Epithelial cell of prostate (primary cell): ENCODE results near the gene LATS2.
A peak's percentile ranks its signal among the peaks of the same experiment; 100 is the strongest.

Experiments
- DNase-seq: peaks from one replicate; pipeline ENCODE4 v3.0.0-alpha.2; 2011; ENCODE audit warnings: low read depth, low spot score
- H3K27ac ChIP-seq: fragments of 450-650 bp; 2 replicates; pipeline ENCODE4 v1.5.1; 2017; ENCODE audit warnings: mild to moderate bottlenecking

The LATS2 gene

DNA sequence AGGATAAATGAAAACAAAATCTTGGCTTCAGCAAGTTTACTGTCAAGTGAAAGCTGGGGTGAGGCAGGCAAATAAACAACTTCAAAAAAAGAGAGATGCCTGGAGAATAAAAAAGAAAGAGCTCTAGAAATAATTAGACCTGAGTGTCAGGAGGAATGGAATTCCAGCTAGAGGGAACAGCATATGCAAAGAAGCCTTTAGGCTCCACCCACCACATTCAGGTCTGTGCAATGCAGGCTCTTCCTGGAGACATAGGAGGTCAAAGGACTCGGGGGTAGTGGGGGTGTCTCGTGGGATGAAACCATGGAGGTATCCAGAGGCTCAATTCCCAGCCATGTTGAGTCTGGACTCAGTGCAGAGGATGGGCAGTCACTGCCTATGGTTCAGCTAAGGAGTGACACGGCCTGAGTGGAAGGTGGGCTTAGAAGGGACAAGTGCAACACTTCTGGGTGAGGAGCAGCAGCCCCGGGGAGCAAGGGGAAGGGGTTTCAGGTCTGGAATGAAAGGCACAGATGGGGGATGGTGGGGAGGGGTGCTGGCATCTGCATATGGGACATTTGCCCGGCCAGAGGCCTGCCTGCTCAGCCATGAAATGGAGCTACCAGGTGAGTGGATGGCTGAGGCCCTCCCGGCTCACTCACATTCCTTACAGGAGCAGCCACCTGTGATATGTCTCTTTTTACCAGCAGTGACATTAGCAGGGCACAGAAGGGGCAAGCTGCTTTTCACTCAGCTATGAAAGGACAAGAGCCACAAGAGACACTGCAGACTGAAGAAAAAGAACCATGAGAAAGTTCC, 12.3 kb downstream of the LATS2 start:
- no peak overlapping the region for H3K27ac ChIP-seq
- no peak for DNase-seq

DNA sequence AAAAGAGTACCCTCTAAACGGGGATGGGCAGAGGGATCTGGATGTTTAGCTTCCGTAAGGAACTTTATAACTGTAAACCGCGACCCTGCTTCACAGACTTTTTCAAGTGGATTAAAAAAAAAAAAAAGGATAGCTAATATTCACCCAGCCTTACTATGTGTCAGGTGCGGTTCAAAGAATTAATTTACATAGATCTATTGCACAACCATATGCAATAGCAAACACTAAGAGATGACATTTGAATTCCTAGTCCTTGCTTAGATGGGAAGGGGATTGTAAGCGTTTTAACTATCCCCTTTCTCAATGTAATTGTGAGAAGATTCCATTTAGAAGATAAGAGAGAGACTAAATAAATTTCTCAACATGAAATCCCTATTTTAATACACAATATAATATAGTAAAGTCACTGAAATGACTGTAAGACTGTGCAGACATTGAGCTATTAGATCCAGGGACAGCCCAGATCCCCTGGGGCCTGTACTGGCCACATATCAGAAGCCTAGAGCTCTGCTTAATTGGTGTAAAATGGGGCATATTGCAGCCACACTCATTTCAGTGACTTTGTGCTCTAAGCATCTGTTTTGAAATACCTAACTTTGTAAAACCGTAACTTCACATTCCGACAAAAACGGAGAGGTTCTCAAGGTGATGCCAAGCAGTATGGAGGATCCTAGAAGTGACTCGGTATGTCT, 13.6 kb downstream of the LATS2 start:
- no peak for DNase-seq
- no peak overlapping the region for H3K27ac ChIP-seq

DNA sequence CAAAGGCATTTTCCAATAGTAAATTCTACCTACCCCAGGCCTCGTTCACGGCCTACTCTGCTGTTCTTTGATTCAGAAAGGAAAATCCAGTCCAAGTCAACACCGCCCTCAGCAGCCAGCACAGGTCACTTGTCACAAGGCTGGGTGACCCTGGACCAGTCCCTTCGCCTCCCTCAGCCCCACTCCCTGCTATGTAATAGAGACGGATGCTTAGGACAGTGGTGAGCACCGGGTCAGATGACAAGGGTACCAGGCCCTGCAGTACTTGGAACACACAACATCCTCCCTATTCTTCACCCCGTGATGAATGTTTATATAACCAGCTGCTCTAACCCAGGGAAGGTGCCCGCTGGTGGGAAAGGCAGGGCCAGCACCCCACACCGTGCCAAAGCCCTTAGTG, 14.3 kb downstream of the LATS2 start:
- no peak overlapping the region for H3K27ac ChIP-seq
- no peak for DNase-seq

DNA sequence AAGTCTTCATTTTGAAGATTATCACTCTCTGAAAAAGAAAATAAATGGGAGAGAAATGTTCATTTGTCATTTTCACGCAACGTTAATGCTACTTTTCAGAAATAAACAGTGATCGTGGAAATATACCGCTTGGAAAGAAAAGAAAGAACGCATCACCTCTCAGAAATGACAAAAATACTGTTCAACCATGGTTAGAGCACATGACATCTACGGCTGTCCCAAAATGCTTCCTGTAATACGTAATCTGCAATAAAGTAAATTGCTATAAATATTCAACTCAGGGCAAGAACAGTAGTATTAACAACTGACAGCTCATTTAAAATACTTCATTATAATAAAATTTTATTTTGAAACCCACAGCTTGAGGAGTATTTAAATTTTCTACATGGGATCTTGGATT, 15.2 kb downstream of the LATS2 start:
- no peak overlapping the region for H3K27ac ChIP-seq
- no peak for DNase-seq

DNA sequence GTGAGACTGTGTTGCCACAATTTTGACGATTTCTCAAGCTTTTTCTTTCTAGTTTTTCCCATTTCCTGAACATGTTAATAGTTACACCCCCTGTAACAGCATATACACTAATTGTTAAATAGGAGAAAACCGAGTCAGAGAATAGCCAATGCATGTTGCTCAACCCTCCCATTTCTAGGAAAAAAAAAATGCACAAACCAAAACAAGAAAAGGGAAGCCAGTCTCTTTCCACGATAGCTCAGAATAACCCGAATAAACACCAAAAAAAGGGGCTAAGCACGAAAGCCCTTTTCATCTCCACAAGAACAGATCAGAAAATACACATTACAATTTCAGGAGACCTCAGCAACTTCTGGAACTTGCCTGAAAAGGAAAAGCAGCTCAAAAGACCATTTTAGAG, 16.3 kb downstream of the LATS2 start:
- DNase-seq: no peak
- H3K27ac ChIP-seq: no peak overlapping the region

DNA sequence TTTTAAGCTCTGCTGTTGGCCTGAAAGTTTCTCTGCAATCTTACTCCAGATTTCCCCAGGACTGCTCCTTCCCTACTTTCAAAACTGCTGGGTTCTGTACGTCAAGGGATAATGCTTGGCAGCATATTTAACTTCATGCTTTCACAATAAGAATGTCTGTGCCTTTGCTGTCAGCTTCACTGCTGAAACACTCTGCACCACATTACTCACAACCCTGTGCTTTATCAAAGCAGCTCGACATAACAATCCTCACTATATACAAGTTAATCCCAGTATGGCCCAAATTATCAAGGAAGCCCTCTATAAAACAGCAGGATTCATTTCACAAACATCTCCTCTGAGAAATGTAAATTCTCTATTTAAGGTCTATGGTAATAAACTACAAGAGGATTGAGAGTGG, 17.5 kb downstream of the LATS2 start:
- DNase-seq: no peak
- H3K27ac ChIP-seq: no peak overlapping the region

DNA sequence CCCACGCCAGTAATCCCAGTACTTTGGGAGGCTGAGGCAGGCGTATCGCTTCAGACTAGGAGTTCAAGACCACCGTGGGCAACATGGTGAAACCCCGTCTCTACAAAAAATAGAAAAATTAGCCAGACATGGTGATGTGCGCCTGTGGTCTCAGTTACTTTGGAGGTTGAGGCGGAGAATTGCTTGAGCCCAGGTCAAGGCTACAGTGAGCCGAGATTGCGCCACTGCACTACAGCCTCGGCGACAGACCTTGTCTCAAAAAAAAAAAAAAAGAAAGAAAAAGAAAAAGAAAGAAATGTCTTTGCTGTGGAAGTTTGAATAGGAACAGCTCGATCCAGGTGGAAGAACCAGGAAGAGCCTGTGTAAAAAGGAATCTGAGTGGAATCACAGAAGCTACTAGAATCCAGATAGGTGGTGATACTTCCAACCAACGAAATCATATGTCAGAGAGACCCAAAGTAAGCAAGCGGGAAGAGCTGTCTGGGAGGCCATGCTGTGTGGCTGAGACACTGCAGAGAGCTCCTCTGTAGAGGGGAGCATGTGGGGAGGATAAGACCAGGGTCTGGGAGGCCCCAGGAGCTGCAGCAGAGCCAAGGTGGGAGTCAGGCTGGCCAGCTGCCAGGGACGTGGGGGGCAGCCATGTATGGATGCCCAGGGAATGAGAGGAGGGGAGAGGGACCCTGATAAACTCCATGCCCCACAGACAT, 21.1 kb downstream of the LATS2 start:
- H3K27ac ChIP-seq: no peak overlapping the region
- DNase-seq: no peak

DNA sequence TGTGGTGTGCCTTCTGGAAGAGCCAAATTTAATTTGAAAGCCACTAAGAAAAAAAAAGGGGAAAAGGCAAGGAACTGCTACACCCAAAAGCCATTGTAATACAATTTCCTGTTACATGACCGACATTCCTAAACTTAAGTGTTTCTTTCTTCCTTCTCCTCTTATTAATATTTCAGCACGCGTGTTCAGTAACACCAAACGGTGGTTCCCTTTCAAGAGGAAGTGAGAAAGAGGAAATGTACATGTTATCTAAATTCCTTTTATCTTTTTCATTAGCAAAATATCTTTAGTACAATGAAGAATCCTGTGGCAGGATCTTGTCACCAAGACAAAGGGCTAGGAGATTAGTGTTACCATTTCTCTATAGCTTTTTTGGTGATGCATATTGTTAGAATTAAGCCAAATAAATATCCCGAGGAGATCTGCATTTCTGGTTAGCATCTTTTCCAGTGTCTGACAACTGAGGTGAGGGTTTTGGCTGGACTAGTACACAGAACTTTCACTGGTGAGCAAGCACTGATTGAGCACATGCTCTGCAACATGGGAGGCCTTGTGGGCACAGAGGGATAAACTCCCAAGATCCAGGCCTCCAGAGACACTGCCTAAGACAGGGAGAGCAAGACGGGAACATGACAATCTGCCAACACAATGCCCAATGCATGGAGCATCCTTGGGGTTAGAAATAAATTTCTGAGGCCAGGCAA, 22.1 kb downstream of the LATS2 start:
- no peak overlapping the region for H3K27ac ChIP-seq
- DNase-seq: no peak

DNA sequence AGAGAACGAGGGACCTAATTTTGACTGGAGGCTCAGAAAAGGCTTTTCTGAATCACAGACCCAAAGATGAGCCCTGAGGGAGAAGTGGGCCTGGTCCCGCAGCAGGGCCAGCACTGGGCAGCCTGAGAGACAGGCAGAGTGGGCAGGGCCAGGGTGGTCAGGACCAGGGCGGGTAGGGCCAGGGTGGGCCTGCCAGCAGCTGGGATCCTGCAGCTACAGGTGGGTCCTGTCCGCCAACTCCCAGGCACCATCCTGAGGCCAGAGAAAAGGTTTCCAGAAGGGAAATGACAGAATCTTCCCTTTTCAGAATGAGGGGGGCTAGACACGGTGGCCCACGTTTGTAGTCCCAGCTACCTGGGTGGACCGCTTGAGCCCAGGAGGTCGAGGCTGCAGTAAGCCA, 23.7 kb downstream of the LATS2 start:
- no peak for DNase-seq
- H3K27ac ChIP-seq: no peak overlapping the region

DNA sequence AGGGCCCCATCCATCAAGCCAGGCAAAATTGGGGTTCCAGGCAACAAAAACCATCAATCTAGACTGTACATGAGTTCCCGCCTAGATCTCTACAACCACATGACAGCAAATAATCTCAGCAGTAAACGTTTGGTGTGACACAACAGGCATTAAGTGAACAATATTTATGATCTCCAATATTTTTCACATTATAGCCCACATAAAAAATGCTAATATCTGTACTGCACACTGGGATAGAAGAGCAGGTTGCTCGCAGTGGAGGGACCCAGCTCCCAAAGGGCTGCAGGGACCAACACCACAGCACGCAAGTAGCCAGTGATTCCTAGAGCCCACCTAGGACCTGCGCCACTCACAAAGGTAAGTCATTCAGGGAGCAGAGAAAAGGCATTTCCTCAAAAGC, 25.9 kb downstream of the LATS2 start:
- H3K27ac ChIP-seq: peak overlapping the region; percentile 61
- DNase-seq: no peak

DNA sequence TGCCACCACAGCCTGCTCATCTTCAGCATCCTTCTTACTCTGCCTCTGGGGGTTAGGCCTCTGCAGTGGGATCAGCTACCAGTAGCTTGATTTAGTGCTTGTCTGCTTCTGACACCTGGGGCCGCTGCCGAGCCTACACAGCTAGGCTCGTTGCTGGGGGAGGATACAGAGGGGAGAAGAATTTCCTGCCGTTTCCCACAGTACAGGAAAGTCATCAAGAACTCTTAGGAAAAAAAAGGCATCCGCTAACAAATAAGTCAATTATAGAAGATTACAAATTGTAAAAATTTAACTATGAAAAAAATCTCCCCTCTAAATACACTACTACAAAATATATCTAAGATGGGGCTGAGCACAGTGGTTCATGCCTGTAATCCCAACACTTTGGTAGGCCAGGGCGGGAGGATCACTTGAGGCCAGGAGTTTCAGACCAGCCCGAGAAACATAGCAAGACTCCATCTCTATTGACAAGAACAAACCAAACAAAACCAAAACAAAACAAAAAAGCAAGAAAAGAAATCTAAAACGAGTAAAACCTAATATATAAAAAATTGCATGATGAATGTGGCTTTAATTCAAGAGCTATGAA, 26.7 kb downstream of the LATS2 start:
- H3K27ac ChIP-seq: peak overlapping the region; percentile 61
- DNase-seq: no peak

DNA sequence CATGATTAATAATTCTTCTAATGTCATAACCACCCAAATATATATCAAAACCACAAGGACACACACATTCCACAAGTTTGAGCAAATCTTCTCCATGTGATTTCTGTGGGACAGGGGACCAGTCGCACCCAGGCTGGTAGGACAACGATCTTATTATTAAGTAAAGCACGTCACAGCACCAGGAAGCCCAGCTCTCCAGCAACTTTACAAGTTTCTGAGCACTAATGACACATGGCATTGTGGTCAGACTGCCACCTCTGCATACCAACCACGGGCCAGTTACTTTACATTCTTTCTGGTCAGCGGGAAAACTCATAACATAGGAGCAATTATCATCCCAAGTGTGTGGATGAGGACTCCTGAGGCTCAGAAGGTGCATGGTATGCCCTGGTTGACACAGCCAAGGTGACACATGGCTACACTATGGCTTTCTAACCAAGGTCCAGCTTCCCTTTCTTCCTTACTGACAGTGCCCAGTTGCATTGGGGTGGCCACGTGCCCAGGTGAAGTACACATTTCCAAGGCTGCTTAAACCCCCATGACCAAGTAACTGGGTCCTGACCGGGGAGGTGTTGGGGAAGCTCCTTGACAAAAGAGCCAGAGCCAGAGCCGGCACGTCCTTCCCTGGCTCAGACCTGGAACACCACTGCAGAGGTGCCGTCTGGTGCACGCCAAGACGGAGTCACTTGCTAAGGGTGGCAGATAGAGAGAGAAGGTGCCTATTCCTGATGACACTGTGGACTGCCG, 27.4 kb downstream of the LATS2 start:
- peak overlapping the region; percentile 61 for H3K27ac ChIP-seq
- DNase-seq: peak; percentile 68

DNA sequence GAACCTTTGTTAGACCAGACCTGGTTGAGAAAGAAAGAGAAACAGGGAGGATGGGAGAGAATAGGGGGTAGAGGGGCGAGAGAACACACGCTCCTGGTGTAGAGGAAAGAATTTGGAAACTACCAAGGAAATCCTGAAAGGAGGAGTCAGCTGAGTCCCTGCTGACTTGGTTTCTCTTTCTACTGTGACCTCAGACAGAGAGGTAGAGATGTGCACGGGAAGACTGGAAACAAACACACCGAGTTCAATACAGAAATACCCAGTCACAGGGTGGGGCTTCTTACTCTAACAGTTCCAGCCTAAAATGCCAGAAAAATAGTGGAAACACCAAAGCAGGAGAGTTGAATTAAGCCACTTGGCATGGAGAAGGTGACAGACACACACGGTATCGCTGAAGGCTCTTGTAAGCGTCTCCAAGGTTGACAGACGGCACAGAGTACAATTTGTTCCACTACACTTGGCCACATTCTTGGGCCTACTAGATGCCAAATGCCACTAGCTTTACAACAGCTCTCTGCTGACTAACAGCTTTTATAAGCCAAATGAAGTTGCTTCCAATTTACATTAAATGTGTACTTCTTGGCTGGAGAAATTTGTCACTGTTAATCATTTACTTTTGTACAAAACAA, 28.1 kb downstream of the LATS2 start:
- no peak for DNase-seq
- peak overlapping the region; percentile 61 for H3K27ac ChIP-seq

DNA sequence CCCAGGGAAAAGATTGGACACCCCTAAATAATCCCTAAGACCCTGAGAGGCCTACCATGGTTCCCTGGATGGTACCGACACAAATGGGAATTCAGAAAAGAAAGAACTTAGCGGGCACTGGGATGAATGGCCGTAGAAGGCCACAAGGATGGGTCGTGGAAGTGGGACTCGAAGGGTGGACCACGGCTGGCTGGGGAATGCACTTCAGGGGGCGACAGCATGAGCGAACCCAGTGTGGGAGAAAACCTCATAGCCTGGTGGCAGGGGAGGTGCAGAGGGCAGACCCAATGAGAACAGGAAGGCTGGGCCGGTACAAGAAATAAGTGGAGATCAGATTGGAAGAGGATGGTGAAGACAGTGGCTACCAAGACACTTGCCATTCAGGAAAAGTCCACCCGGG, 28.7 kb downstream of the LATS2 start:
- DNase-seq: no peak
- H3K27ac ChIP-seq: peak overlapping the region; percentile 61

DNA sequence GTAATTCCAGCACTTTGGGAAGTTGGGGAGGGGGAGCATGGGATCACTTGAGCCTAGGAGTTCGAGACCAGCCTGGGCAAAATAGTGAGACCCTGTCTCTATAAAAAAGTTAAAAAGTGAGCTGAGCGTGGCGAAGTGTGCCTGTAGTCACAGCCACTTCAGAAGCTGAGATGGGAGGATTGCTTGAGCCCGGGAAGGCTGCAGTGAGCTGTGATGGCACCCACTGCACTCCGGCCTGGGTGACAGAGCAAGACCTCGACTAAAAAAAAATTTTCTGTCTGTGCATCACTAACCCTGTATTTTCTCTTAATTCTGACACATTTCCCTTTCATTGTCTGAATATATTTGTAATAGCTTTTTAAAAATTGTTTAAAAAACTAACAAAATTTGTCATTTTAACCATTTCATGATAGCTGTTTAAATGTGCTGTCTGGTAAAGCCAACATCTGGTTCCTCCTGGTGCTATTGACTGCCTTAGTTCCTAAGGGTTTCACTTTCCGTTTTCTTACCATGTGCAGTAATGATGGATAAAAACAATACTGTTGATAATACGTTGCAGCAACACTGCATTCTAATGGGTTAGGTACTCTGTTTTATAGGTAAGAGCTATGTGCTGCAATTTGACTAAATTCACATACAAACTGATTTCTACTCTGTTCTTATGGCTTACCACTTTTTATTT, 29.7 kb downstream of the LATS2 start:
- DNase-seq: no peak
- no peak overlapping the region for H3K27ac ChIP-seq

DNA sequence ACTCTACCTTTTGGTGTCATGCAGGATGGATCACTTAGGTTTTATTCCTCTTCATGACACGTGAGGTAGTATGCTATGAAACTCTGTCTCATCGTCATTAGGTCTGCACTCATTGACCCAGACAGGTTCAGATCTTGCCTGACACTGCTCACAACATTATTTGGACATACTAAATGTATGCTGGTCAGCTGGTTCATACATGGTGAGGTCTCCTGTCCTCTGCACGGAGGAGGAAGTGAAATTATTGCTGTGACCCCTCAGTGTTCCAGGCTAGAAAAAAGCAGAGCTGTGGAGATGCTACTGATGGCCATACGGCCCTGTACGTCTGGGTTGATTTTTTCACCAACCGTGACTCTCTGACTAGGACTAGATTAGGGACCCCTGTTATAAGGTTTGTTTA, 35.8 kb downstream of the LATS2 start:
- DNase-seq: no peak
- H3K27ac ChIP-seq: no peak overlapping the region

DNA sequence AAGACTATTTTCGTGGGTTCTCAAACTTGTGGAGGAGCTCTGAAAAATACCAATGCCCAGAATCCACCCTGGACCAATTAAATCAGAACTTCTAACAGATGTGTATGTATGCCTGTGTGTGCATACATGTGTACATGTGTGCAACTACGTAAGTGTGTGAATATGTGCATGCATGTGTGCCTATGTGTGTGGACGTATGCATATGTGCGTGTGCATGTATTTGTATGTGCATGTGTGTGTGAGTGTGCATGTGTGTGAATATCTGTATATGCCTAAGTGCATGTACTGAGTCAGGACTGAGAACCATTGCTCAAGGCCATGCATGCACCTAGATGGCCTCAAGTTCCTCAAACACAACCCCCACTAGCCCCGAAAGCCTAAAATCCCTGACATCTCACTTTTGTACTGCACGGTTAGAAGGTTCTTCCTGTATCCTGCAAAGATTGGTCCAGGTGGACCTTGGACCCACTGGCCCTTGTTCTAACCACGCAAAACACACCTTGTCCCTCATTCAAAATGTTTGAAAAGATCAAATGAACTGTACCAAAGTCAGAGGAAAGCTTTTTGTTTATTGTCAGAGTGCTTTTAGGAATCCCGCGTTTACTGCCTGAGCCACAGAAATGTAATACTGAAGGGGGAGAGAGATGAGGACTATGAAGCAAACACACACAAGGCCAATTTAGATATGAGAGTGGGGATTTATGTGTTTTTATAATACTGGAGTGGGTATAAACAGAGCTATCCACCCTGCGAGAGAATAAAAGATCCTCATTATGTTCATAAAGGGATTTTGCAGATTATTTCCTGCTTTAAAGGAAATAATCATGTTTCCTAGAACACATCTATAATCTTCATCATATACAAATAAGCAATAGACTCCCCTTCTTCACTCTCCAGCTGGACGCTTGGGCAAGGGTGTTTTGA, 39.1 kb downstream of the LATS2 start:
- no peak for DNase-seq
- no peak overlapping the region for H3K27ac ChIP-seq

DNA sequence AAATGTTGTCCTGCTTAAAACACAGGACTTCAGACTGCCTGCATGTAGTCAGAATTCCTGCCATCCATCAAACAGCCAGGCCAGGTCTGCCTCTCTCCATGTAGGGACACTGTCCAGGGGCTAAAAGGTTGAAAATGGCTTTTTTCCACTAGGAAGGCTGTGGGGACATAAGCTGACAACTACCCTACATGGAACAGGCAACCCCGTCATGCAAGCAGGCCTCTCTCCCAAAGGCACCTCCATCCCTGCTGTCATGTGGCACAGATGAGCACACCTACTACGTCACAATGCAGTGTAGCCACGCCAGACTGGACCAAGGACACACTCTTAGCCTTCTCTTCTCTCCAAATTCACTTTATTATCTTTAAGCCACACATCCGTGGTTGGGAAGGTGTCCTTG, 40.8 kb downstream of the LATS2 start:
- no peak for DNase-seq
- no peak overlapping the region for H3K27ac ChIP-seq
